Measurements from ENCODE around the gene RASD1.

The RASD1 gene

DNA sequence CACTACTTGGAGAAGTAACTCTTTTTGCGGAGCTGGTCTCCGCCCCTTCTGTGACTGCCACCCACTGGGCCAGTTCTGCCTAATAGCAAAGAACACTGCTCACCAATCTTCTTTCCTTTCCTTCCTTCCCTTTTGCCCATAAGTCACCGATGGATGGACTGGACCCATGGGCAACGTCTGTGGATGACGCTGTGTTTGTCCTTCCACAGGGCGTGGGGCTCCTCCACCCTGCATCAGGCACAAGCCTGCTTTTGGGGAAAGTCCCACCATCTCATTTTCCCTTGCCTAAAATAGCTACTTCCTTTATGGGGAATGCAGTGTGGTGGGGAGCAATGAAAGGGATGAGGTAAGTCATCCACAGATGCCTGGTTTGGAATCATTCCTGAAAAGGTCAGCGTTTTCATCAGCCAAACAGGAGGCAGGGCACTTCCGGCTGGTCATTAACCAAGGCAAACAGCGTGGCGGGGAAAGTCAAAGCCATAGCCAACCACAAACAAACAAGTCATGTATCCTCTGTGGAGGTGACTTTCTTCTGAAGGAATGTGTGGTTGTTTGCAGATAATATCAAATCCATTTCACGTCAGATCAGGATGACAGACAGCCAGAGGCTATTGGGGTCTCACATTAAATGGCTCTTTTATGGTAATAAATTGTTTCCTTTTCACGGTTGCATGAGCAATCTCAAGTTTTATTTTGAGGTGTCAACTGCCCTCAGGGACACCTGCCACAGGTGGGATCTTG lies 50.1 kb downstream of the RASD1 start:
- Mint-ChIP-seq H3K4me1 (no peaks in the 10 kb centered on the region), H3K36me3 (ENCODE audit: insufficient read depth) (no peaks in the 10 kb centered on the region), H3K27me3 (no peaks in the 10 kb centered on the region), H3K27ac (ENCODE audit: low read depth) (no peak overlapping the region), H3K4me3 (no peak overlapping the region), H3K9me3 (peaks cover 6% of the 10 kb centered on the region)
- ATAC-seq (replicated peaks; ENCODE audit: extremely low read depth, poor library complexity, severe bottlenecking) = no peak
- DNase-seq (ENCODE audit: low spot score in 2 of 2) = no peak

DNA sequence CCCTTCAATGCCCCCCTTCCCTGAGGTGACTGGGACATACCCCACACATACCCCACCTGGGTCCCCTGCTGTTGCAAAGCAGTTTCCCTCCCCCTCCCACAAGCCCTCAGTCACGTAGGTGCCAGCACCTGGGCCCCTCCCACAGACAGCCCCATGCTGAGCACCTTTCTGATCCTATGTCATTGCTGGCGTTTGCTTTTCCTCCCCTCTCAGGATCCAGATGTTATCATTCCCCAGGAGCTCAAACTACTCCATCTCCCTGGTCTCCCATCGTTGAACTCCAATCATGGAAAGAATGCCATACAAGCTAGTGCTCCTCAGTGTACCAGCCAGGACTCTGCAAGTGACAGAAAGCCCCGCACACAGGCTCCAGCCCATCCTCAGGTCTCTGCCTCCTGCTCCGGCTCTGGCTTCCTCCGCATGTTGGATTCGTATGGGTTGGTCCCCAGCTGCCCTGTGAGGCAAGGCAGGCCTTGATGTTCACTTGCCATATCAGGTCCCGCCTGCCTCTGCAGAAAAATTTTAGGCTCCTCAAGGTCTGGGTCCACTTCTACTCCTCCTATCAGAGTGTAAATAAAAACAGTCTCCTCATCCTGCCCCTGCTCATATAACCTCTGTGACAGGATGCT lies 50.8 kb downstream of the RASD1 start:
- no peaks in the 10 kb centered on the region for H3K36me3 Mint-ChIP-seq (ENCODE audit: insufficient read depth)
- no peak overlapping the region for H3K4me3 Mint-ChIP-seq
- no peak for DNase-seq (ENCODE audit: low spot score in 2 of 2)
- no peak overlapping the region for H3K27ac Mint-ChIP-seq (ENCODE audit: low read depth)
- no peak for ATAC-seq (replicated peaks; ENCODE audit: extremely low read depth, poor library complexity, severe bottlenecking)
- H3K27me3 Mint-ChIP-seq = no peaks in the 10 kb centered on the region
- peaks cover 6% of the 10 kb centered on the region for H3K9me3 Mint-ChIP-seq
- no peaks in the 10 kb centered on the region for H3K4me1 Mint-ChIP-seq
